CD4-positive, alpha-beta T cell (primary cell): ENCODE measurements around the gene INPP5B. TPM values are rescaled to one million over a fixed set of nuclear protein-coding genes. Genes with fewer than 3 reads are reported as not detected.

Experiments
- ATAC-seq: fragments of 200-7000 bp; cut with Tn5 transposase; one replicate; pipeline ENCODE4 v1.10.0; 2022; ENCODE audit warnings: mild to moderate bottlenecking; ENCODE audit not compliant: poor library complexity
- CTCF ChIA-PET: fragments of 350-600 bp; sonication (Branson Sonifier 250); formaldehyde crosslinking; loops from one replicate; lab custom pipeline; 2021; ENCODE audit warnings: antibody characterized with exemption, inconsistent platforms; lab: Charles Lee
- POLR2A ChIA-PET: fragments of 350-600 bp; sonication (Branson Sonifier 250); formaldehyde crosslinking; loops from one replicate; lab custom pipeline; 2021; ENCODE audit warnings: antibody characterized with exemption, inconsistent platforms; lab: Charles Lee
- DNase-seq, 14 experiments: peaks; one replicate each; pipeline ENCODE4 v3.0.0-alpha.2; 2013 to 2020; ENCODE audit warnings: mixed read lengths in 2 of 14
- H3K27ac ChIP-seq, 2 donors: one replicate each; pipeline versions ENCODE4 v1.5.1 to v1.7.0; 2013; ENCODE audit warnings: low read length in 2 of 2, low read depth in 1 of 2, mild to moderate bottlenecking in 1 of 2
- H3K27me3 ChIP-seq, 2 experiments: 1 replicate in 1 of 2; 2 replicates in 1 of 2; pipeline versions ENCODE4 v1.6.1 to v1.7.0; 2013; ENCODE audit warnings: low read length in 2 of 2, control low read depth in 1 of 2, mild to moderate bottlenecking in 1 of 2, moderate library complexity in 1 of 2; ENCODE audit not compliant: insufficient read depth in 2 of 2, control insufficient read depth in 1 of 2
- H3K36me3 ChIP-seq: one replicate; pipeline ENCODE4 v1.6.1; 2013; ENCODE audit warnings: low read length, control low read depth; ENCODE audit not compliant: insufficient read depth
- H3K4me1 ChIP-seq: one replicate; pipeline ENCODE4 v1.6.1; 2013; ENCODE audit warnings: low read length, control low read depth; ENCODE audit not compliant: insufficient read depth
- H3K4me3 ChIP-seq: one replicate; pipeline ENCODE4 v1.5.1; 2013; ENCODE audit warnings: mild to moderate bottlenecking, low read length, moderate library complexity
- H3K9me3 ChIP-seq, 2 experiments: 1 replicate in 1 of 2; 2 replicates in 1 of 2; pipeline versions ENCODE4 v1.6.1 to v1.7.0; 2013; ENCODE audit warnings: low read length in 2 of 2, mild to moderate bottlenecking in 2 of 2, control low read depth in 1 of 2, moderate library complexity in 1 of 2; ENCODE audit not compliant: control insufficient read depth in 1 of 2, insufficient read depth in 1 of 2
- H3K27ac Mint-ChIP-seq: one replicate; pipeline ENCODE4 v1.8.0; 2020; ENCODE audit warnings: mixed read lengths
- H3K27me3 Mint-ChIP-seq: one replicate; pipeline ENCODE4 v1.8.0; 2021; ENCODE audit warnings: mixed read lengths
- H3K36me3 Mint-ChIP-seq: one replicate; pipeline ENCODE4 v1.8.0; 2021; ENCODE audit warnings: low read depth, mixed read lengths
- H3K4me1 Mint-ChIP-seq: one replicate; pipeline ENCODE4 v1.8.0; 2021; ENCODE audit warnings: low read depth, mixed read lengths
- H3K4me3 Mint-ChIP-seq: one replicate; pipeline ENCODE4 v1.8.0; 2020; ENCODE audit warnings: mild to moderate bottlenecking, mixed read lengths
- H3K9me3 Mint-ChIP-seq: one replicate; pipeline ENCODE4 v1.8.0; 2020; ENCODE audit warnings: mixed read lengths
- intact Hi-C, 2 experiments: fragments of 100-400 bp; cut with DNase I in 1 of 2; cut with micrococcal nuclease in 1 of 2; formaldehyde crosslinking; loops; one replicate each; pipeline versions ENCODE4 v1.15.1 to v1.9.0; 2023 to 2025; cut with DNase I, micrococcal nuclease
- total RNA-seq, 174 experiments: library from RNA in 2 of 174; stranded (reverse) in 2 of 174; gene quantifications; one replicate each; pipeline ENCODE4 v1.2.3 and lab custom pipeline; 2021 to 2026
- TF ChIP-seq, protein P1 (sequence below): fragments of 200-600 bp; IDR thresholded peaks from one replicate; pipeline ENCODE4 v1.8.0; 2022; ENCODE audit warnings: antibody characterized with exemption, mild to moderate bottlenecking

INPP5B gene
- total RNA-seq, 2 experiments from 2014 or later: 11.7 to 12.7 TPM

DNA sequence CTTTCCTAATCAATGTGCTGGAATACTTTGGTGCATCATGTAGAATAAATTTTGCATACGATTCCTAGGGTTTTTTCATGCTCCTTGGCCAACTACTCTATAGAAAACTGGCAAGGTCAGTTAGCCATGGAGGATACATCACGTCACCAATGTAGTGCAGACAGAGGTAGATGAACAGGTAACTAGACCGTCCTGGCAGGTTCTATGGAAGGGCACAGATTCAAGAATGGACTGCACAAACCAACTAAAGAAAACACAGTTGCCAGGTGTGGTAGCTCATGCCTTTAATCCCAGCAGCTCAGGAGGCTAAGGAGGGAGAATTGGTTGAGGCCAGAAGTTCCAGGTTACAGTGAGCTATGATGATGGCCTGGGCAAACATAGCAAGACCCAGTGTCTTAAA lies 97.4 kb downstream of the INPP5B start:
- DNase-seq (no peak), ATAC-seq (no peak)
- POLR2A ChIA-PET: interaction anchor here (2.5 kb wide), 1 partner anchor 10 kb away, joined by 9 read pairs; the partner anchor contains the start of gene MTF1
- CTCF ChIA-PET: interaction anchor here (1.5 kb wide), 1 partner anchor 10 kb away, joined by 3 read pairs; no protein-coding TSS in a partner anchor
- Mint-ChIP-seq H3K27ac (no peak overlapping the region), H3K27me3 (no peaks in the 10 kb centered on the region), H3K4me1 (peaks cover 58% of the 10 kb centered on the region), H3K9me3 (no peaks in the 10 kb centered on the region), H3K4me3 (no peak overlapping the region), H3K36me3 (peaks cover 55% of the 10 kb centered on the region)
- Histone ChIP-seq H3K27me3 (no peaks in the 10 kb centered on the region), H3K27ac (no peak overlapping the region), H3K4me1 (peaks cover 27% of the 10 kb centered on the region), H3K36me3 (peaks cover 32% of the 10 kb centered on the region), H3K4me3 (no peak overlapping the region), H3K9me3 (no peaks in the 10 kb centered on the region)
- intact Hi-C loops: no loop called here
- TF ChIP-seq, protein P1, sequence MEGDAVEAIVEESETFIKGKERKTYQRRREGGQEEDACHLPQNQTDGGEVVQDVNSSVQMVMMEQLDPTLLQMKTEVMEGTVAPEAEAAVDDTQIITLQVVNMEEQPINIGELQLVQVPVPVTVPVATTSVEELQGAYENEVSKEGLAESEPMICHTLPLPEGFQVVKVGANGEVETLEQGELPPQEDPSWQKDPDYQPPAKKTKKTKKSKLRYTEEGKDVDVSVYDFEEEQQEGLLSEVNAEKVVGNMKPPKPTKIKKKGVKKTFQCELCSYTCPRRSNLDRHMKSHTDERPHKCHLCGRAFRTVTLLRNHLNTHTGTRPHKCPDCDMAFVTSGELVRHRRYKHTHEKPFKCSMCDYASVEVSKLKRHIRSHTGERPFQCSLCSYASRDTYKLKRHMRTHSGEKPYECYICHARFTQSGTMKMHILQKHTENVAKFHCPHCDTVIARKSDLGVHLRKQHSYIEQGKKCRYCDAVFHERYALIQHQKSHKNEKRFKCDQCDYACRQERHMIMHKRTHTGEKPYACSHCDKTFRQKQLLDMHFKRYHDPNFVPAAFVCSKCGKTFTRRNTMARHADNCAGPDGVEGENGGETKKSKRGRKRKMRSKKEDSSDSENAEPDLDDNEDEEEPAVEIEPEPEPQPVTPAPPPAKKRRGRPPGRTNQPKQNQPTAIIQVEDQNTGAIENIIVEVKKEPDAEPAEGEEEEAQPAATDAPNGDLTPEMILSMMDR: no peak

DNA sequence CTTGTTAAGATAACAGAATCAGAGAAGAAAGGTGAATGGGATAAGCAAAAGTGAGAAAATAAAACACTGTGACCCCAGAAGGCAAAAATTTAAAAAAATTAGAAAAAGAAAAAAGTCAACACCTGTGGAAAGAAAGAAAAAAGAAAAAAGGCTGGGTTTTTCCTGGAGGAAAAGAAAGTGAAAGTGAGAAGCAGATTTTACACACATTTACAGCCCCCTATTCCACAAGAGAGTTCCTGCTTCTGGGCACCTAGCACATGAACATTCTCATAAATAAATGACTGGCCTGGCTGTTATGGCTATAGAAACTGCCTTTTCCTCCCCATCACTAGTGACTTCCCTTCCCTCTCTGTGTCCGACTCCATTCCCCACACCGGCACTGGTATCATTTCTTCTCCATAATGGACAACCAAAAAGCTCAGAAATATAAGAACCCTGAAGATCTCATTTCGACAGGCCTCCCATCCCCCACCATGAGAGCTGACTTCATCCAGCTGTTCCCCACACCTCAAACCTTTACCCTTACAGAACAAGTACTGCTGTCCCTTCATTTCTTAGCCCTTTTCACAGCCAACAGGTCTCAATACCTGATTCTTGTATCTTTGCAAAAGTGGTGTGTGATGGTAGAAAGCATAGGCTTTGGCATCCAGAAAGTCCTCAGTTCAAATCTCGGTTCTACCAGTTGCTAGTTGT lies 100.1 kb downstream of the INPP5B start:
- ATAC-seq (no peak), DNase-seq (peak in 1 of 14 experiments; percentile 13)
- peaks cover 24% of the 10 kb centered on the region for H3K36me3 ChIP-seq
- TF ChIP-seq, protein P1: no peak
- H3K4me3 ChIP-seq: no peak overlapping the region
- intact Hi-C loops: no loop called here
- no peaks in the 10 kb centered on the region for H3K9me3 Mint-ChIP-seq
- CTCF ChIA-PET: interaction anchor here (1.1 kb wide), 1 partner anchor 13 kb away, joined by 3 read pairs; the partner anchor contains the start of gene MTF1
- H3K36me3 Mint-ChIP-seq: peaks cover 60% of the 10 kb centered on the region
- no peaks in the 10 kb centered on the region for H3K27me3 ChIP-seq
- no peak overlapping the region for H3K27ac ChIP-seq
- H3K4me1 Mint-ChIP-seq: peaks cover 54% of the 10 kb centered on the region
- no peaks in the 10 kb centered on the region for H3K9me3 ChIP-seq
- no peaks in the 10 kb centered on the region for H3K27me3 Mint-ChIP-seq
- H3K4me3 Mint-ChIP-seq: peak overlapping the region; percentile 62
- peak overlapping the region; percentile 54 for H3K27ac Mint-ChIP-seq
- peaks cover 18% of the 10 kb centered on the region for H3K4me1 ChIP-seq
- POLR2A ChIA-PET: interaction anchor here (0.7 kb wide), 1 partner anchor 10 kb away, joined by 3 read pairs; no protein-coding TSS in a partner anchor

DNA sequence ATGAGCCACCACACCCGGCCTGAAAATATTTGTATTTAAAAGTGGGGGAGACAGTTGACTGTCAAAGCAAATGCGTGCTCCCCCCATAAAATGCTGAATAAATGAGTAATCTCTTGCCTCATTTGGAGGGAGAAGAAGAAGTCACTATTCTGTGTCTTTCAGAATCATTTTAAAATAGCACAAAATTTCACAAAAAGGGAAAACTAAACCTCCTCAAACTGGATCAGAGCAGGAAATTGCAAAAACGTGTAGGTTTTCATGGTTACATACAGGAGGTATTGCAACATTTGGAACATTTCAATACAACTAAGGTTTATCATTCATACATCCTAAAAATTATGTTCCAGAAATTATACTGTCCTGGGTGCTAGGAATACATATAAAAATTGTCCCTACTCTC lies 101.1 kb downstream of the INPP5B start:
- no peak overlapping the region for H3K27ac Mint-ChIP-seq
- no peaks in the 10 kb centered on the region for H3K9me3 Mint-ChIP-seq
- ChIA-PET CTCF (no interaction called here), POLR2A (no interaction called here)
- DNase-seq (peak in 3 of 14 experiments; percentile 9 to 40 (median 34)), ATAC-seq (no peak)
- no peaks in the 10 kb centered on the region for H3K27me3 Mint-ChIP-seq
- H3K36me3 Mint-ChIP-seq: peaks cover 60% of the 10 kb centered on the region
- no peak overlapping the region for H3K4me3 ChIP-seq
- intact Hi-C loops: no loop called here
- no peaks in the 10 kb centered on the region for H3K9me3 ChIP-seq
- no peak overlapping the region for H3K27ac ChIP-seq
- TF ChIP-seq, protein P1: no peak
- no peak overlapping the region for H3K4me3 Mint-ChIP-seq
- peaks cover 54% of the 10 kb centered on the region for H3K4me1 Mint-ChIP-seq
- peaks cover 29% of the 10 kb centered on the region for H3K36me3 ChIP-seq
- peaks cover 17% of the 10 kb centered on the region for H3K4me1 ChIP-seq
- no peaks in the 10 kb centered on the region for H3K27me3 ChIP-seq
